ENCODE measurements around the gene PABPC1L.

Gene PABPC1L

DNA sequence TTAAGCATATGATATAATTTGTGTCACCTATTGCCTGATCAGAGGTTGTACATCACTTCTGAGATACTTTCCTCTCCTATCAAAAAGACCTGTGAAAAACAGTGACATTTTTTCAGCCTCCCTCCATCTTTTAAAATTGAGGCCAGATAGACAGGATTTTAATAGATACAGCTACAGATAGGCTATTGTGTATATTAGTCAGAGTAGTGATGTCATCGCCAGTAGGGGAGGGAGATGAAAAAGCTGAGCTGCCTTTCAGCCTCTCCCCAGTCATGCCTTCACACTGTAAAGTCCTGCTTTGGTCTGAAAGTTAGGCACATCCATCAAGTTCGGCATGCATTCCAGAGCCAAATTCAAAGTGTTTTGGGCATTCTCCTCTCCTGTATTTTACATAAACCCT is 7.9 kb upstream of the PABPC1L start:
- Histone ChIP-seq H3K27ac (ENCODE audit: low read length) (no peak overlapping the region), H3K27me3 (ENCODE audit: control insufficient read depth in 1 of 2, insufficient read depth in 2 of 2, low read length in 2 of 2) (no peaks in the 10 kb centered on the region), H3K4me1 (ENCODE audit: control insufficient read depth, insufficient read depth, low read length) (no peaks in the 10 kb centered on the region), H3K4me3 (ENCODE audit: low read length in 2 of 2) (no peak overlapping the region), H3K9me3 (ENCODE audit: control insufficient read depth in 2 of 2, low read length in 2 of 2) (no peaks in the 10 kb centered on the region), H3K36me3 (ENCODE audit: control insufficient read depth in 2 of 2, insufficient read depth in 2 of 2, low read length in 2 of 2) (peaks cover 35 to 37% of the 10 kb centered on the region in 2 donors), H3K9ac (ENCODE audit: low read length in 2 of 2) (no peak overlapping the region)

- Histone ChIP-seq H3K36me3 (ENCODE audit: control insufficient read depth in 2 of 2, insufficient read depth in 2 of 2, low read length in 2 of 2) (peaks cover 39 to 43% of the 10 kb centered on the region in 2 donors), H3K4me1 (ENCODE audit: control insufficient read depth, insufficient read depth, low read length) (peaks cover 1% of the 10 kb centered on the region), H3K9ac (ENCODE audit: low read length in 2 of 2) (no peak overlapping the region), H3K4me3 (ENCODE audit: low read length in 2 of 2) (no peak overlapping the region), H3K9me3 (ENCODE audit: control insufficient read depth in 2 of 2, low read length in 2 of 2) (no peaks in the 10 kb centered on the region), H3K27me3 (ENCODE audit: control insufficient read depth in 1 of 2, insufficient read depth in 2 of 2, low read length in 2 of 2) (no peaks in the 10 kb centered on the region), H3K27ac (ENCODE audit: low read length) (no peak overlapping the region)
Observed at GRCh38 chr20:44904377-44904776, 5.5 kb upstream of the PABPC1L start.

DNA sequence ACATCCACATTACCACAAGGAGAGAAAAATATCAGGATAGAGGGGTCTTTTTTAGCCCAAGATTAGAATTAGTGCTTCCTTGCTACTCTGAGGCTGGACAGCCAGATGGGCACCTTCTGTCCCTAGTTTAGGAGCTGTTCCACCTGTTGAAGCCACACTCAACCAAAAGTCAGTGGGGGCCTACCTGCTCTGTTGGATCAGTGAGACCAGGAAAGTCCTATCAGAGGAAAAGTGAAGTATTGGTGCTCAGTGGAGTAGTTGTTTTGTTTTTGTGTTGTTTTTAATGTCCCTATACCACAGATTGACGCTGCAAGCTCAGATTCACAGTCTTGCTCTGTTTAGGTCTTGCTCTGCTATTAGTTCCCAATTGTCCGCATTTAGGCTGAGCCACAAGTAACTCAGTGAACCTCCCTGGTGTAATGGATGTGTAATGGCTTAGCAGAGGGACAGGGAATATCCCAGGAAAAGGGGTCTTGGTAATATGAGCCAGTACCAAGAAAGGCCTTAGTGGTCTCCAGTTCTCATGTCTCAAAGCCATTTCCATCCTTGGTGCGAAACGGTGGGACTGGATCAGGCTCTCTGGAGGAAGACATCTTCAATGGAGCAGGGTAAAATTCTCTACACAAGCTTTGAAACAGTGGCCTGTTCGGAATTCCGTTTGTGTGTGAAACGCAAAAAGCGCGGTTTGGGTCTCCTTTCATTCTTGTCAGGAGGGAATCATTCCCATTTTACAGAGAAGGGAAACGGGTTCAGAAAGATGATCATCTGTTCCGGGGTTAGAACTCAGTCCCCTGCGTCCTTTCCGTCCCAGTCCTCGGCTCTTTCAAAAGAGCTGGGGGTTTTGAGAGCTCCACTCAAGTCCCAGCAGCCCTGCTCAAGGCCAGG is 631 bp upstream of the PABPC1L start:
- Histone ChIP-seq H3K4me3 (ENCODE audit: low read length in 2 of 2) (peak overlapping the region; percentile 38 to 77), H3K36me3 (ENCODE audit: control insufficient read depth in 2 of 2, insufficient read depth in 2 of 2, low read length in 2 of 2) (peaks cover 25 to 29% of the 10 kb centered on the region in 2 donors), H3K9ac (ENCODE audit: low read length in 2 of 2) (no peak overlapping the region)

GRCh38 chr20:44910690-44911262 is 916 bp downstream of the PABPC1L start:
- H3K27me3 ChIP-seq (ENCODE audit: control insufficient read depth in 1 of 2, insufficient read depth in 2 of 2, low read length in 2 of 2), result no peaks in the 10 kb centered on the region
- H3K36me3 ChIP-seq (ENCODE audit: control insufficient read depth in 2 of 2, insufficient read depth in 2 of 2, low read length in 2 of 2), result peaks cover 13 to 18% of the 10 kb centered on the region in 2 donors
- no peaks in the 10 kb centered on the region for H3K9me3 ChIP-seq (ENCODE audit: control insufficient read depth in 2 of 2, low read length in 2 of 2)
- no peak overlapping the region for H3K27ac ChIP-seq (ENCODE audit: low read length)
- H3K9ac ChIP-seq (ENCODE audit: low read length in 2 of 2), result peak overlapping the region; percentile 42
- H3K4me1 ChIP-seq (ENCODE audit: control insufficient read depth, insufficient read depth, low read length), result peaks cover 12% of the 10 kb centered on the region
- peak overlapping the region; percentile 58 to 77 for H3K4me3 ChIP-seq (ENCODE audit: low read length in 2 of 2)

More for the DNA sequence above, 631 bp upstream of the PABPC1L start:
- Histone ChIP-seq H3K27me3 (ENCODE audit: control insufficient read depth in 1 of 2, insufficient read depth in 2 of 2, low read length in 2 of 2) (no peaks in the 10 kb centered on the region), H3K4me1 (ENCODE audit: control insufficient read depth, insufficient read depth, low read length) (peaks cover 12% of the 10 kb centered on the region), H3K9me3 (ENCODE audit: control insufficient read depth in 2 of 2, low read length in 2 of 2) (no peaks in the 10 kb centered on the region), H3K27ac (ENCODE audit: low read length) (no peak overlapping the region)

- no peak overlapping the region for H3K9ac ChIP-seq (ENCODE audit: low read length in 2 of 2)
- H3K27me3 ChIP-seq (ENCODE audit: control insufficient read depth in 1 of 2, insufficient read depth in 2 of 2, low read length in 2 of 2), result no peaks in the 10 kb centered on the region
- H3K4me3 ChIP-seq (ENCODE audit: low read length in 2 of 2), result no peak overlapping the region
- no peak overlapping the region for H3K27ac ChIP-seq (ENCODE audit: low read length)
- H3K36me3 ChIP-seq (ENCODE audit: control insufficient read depth in 2 of 2, insufficient read depth in 2 of 2, low read length in 2 of 2), result peaks cover 7 to 13% of the 10 kb centered on the region in 2 donors
- peaks cover 12% of the 10 kb centered on the region for H3K4me1 ChIP-seq (ENCODE audit: control insufficient read depth, insufficient read depth, low read length)
- H3K9me3 ChIP-seq (ENCODE audit: control insufficient read depth in 2 of 2, low read length in 2 of 2), result no peaks in the 10 kb centered on the region
Observed at GRCh38 chr20:44911264-44911921, 1.5 kb downstream of the PABPC1L start.

DNA sequence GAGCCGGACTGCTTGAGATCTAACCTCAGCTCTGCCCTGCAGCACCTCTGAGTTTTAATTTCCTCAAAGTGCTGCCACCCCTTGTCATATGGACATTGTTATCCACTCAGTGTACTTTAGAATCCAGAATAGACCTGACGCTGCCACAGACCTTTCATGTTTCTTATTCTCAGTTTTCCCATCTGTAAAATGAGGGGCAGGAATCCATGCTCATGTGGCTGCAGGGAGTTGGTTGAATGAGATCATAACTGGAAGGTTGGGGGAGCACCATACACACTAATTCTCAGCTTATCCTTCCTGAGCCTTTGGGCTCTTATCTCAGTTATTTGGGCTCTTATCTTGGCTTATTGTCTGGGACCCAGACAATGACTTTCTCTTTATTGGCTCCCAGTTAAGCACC is 2.3 kb downstream of the PABPC1L start:
- no peak overlapping the region for H3K27ac ChIP-seq (ENCODE audit: low read length)
- no peak overlapping the region for H3K4me3 ChIP-seq (ENCODE audit: low read length in 2 of 2)
- H3K27me3 ChIP-seq (ENCODE audit: control insufficient read depth in 1 of 2, insufficient read depth in 2 of 2, low read length in 2 of 2), result no peaks in the 10 kb centered on the region
- H3K36me3 ChIP-seq (ENCODE audit: control insufficient read depth in 2 of 2, insufficient read depth in 2 of 2, low read length in 2 of 2), result peaks cover 0 to 8% of the 10 kb centered on the region in 2 donors
- H3K9me3 ChIP-seq (ENCODE audit: control insufficient read depth in 2 of 2, low read length in 2 of 2), result no peaks in the 10 kb centered on the region
- H3K9ac ChIP-seq (ENCODE audit: low read length in 2 of 2), result no peak overlapping the region
- H3K4me1 ChIP-seq (ENCODE audit: control insufficient read depth, insufficient read depth, low read length), result peaks cover 12% of the 10 kb centered on the region

DNA sequence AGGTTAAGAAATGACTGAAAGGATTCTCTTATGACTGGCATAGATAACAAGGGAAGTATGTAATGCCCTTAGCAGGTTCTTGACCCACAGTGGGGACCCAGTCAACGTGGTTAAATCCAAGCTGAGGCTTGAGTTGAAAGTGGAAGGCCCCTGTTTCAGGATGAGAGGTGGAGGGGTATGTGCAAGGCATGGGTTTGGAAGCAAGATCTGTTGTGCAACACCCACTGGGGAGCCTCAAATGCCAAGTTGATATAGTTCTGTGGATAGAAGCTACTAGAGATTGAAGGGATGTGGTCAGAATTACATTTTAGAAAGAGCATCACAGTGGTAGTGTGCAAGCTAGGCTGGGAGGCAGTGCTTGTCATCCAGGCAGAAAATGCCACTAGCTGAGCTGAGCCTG is 5.1 kb downstream of the PABPC1L start:
- H3K9me3 ChIP-seq (ENCODE audit: control insufficient read depth in 2 of 2, low read length in 2 of 2), result no peaks in the 10 kb centered on the region
- H3K4me1 ChIP-seq (ENCODE audit: control insufficient read depth, insufficient read depth, low read length), result peaks cover 8% of the 10 kb centered on the region
- peaks cover 0 to 3% of the 10 kb centered on the region in 2 donors for H3K36me3 ChIP-seq (ENCODE audit: control insufficient read depth in 2 of 2, insufficient read depth in 2 of 2, low read length in 2 of 2)
- no peak overlapping the region for H3K4me3 ChIP-seq (ENCODE audit: low read length in 2 of 2)
- no peak overlapping the region for H3K27ac ChIP-seq (ENCODE audit: low read length)
- H3K27me3 ChIP-seq (ENCODE audit: control insufficient read depth in 1 of 2, insufficient read depth in 2 of 2, low read length in 2 of 2), result no peaks in the 10 kb centered on the region
- H3K9ac ChIP-seq (ENCODE audit: low read length in 2 of 2), result no peak overlapping the region

DNA sequence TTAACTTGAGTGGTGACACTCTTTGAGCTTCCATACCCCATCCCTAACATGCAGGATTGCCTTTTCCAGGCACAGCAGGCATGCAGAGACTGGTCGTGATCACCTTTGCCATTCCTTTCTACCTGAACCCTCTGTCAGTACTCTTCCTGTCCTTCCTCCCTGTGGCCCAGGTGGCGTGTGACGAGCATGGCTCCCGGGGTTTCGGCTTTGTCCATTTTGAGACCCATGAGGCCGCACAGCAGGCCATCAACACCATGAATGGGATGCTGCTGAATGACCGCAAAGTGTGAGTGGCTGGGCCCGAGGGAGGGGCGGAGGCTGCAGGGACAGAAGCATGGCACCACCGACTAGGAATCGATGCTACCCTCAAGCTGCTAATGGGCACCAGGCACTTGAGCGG is 6.7 kb downstream of the PABPC1L start:
- Histone ChIP-seq H3K4me1 (ENCODE audit: control insufficient read depth, insufficient read depth, low read length) (peaks cover 3% of the 10 kb centered on the region), H3K36me3 (ENCODE audit: control insufficient read depth in 2 of 2, insufficient read depth in 2 of 2, low read length in 2 of 2) (peaks cover 0 to 3% of the 10 kb centered on the region in 2 donors), H3K27ac (ENCODE audit: low read length) (no peak overlapping the region), H3K27me3 (ENCODE audit: control insufficient read depth in 1 of 2, insufficient read depth in 2 of 2, low read length in 2 of 2) (no peaks in the 10 kb centered on the region), H3K9me3 (ENCODE audit: control insufficient read depth in 2 of 2, low read length in 2 of 2) (no peaks in the 10 kb centered on the region), H3K4me3 (ENCODE audit: low read length in 2 of 2) (no peak overlapping the region), H3K9ac (ENCODE audit: low read length in 2 of 2) (no peak overlapping the region)

GRCh38 chr20:44917399-44917798 is 7.5 kb downstream of the PABPC1L start:
- H3K4me3 ChIP-seq (ENCODE audit: low read length in 2 of 2), result no peak overlapping the region
- H3K27me3 ChIP-seq (ENCODE audit: control insufficient read depth in 1 of 2, insufficient read depth in 2 of 2, low read length in 2 of 2), result no peaks in the 10 kb centered on the region
- no peak overlapping the region for H3K27ac ChIP-seq (ENCODE audit: low read length)
- peaks cover 0 to 3% of the 10 kb centered on the region in 2 donors for H3K36me3 ChIP-seq (ENCODE audit: control insufficient read depth in 2 of 2, insufficient read depth in 2 of 2, low read length in 2 of 2)
- no peak overlapping the region for H3K9ac ChIP-seq (ENCODE audit: low read length in 2 of 2)
- H3K9me3 ChIP-seq (ENCODE audit: control insufficient read depth in 2 of 2, low read length in 2 of 2), result no peaks in the 10 kb centered on the region
- no peaks in the 10 kb centered on the region for H3K4me1 ChIP-seq (ENCODE audit: control insufficient read depth, insufficient read depth, low read length)

- Histone ChIP-seq H3K36me3 (ENCODE audit: control insufficient read depth in 2 of 2, insufficient read depth in 2 of 2, low read length in 2 of 2) (no peaks in the 10 kb centered on the region), H3K9ac (ENCODE audit: low read length in 2 of 2) (no peak overlapping the region)
Observed at GRCh38 chr20:44918342-44918741, 8.5 kb downstream of the PABPC1L start.

More at GRCh38 chr20:44918342-44918741, 8.5 kb downstream of the PABPC1L start:
- H3K4me1 ChIP-seq (ENCODE audit: control insufficient read depth, insufficient read depth, low read length), result no peaks in the 10 kb centered on the region
- no peaks in the 10 kb centered on the region for H3K9me3 ChIP-seq (ENCODE audit: control insufficient read depth in 2 of 2, low read length in 2 of 2)
- no peaks in the 10 kb centered on the region for H3K27me3 ChIP-seq (ENCODE audit: control insufficient read depth in 1 of 2, insufficient read depth in 2 of 2, low read length in 2 of 2)
- no peak overlapping the region for H3K4me3 ChIP-seq (ENCODE audit: low read length in 2 of 2)
- H3K27ac ChIP-seq (ENCODE audit: low read length), result no peak overlapping the region

Measured in stomach smooth muscle (tissue), 2 donors.